HepG2 (cell line): ENCODE data around the gene UST.

Source experiments
- BRCA1 ChIP-seq: sonication (generic); formaldehyde crosslinking; IDR thresholded peaks from 2 replicates; pipeline ENCODE4 v1.4.0; 2020; ENCODE audit warnings: missing genetic modification reagents
- ELF1 ChIP-seq: sonication (generic); formaldehyde crosslinking; IDR thresholded peaks from 2 replicates; pipeline ENCODE4 v1.4.0; 2020; ENCODE audit warnings: missing genetic modification reagents
- NBN ChIP-seq: fragments of 450-650 bp; conservative IDR thresholded peaks from 2 replicates; pipeline ENCODE4 v1.6.1; 2017
- SOX5 ChIP-seq: IDR thresholded peaks from 2 replicates; pipeline ENCODE4 v1.6.1; 2016; ENCODE audit warnings: borderline replicate concordance
- SP2 ChIP-seq: sonication (generic); formaldehyde crosslinking; IDR thresholded peaks from 2 replicates; pipeline ENCODE4 v1.5.1; 2020; ENCODE audit warnings: mild to moderate bottlenecking, missing genetic modification reagents
- SPEN ChIP-seq: sonication (generic); formaldehyde crosslinking; IDR thresholded peaks from 2 replicates; pipeline ENCODE4 v1.5.1; 2020; ENCODE audit warnings: low read depth, mild to moderate bottlenecking, missing genetic modification reagents
- TAF15 ChIP-seq: fragments of 200-400 bp; formaldehyde crosslinking; IDR thresholded peaks from one replicate; pipeline ENCODE4 v1.6.1; 2018; ENCODE audit warnings: mild to moderate bottlenecking, low read depth, low read length; ENCODE audit not compliant: poor library complexity, severe bottlenecking
- ZC3H4 ChIP-seq: sonication (generic); formaldehyde crosslinking; IDR thresholded peaks from 2 replicates; pipeline ENCODE4 v1.4.0; 2020; ENCODE audit warnings: missing genetic modification reagents, borderline replicate concordance
- ZNF232 ChIP-seq: sonication (generic); formaldehyde crosslinking; IDR thresholded peaks from 2 replicates; pipeline ENCODE4 v1.4.0; 2020; ENCODE audit warnings: missing genetic modification reagents, borderline replicate concordance
- TF ChIP-seq, protein P1 (sequence below): sonication (generic); formaldehyde crosslinking; IDR thresholded peaks from 2 replicates; pipeline ENCODE4 v1.4.0; 2020; ENCODE audit warnings: missing genetic modification reagents
- TF ChIP-seq, protein P2 (sequence below): IDR thresholded peaks from 2 replicates; pipeline ENCODE4 v1.6.1; 2012; ENCODE audit warnings: low read length, improper control_type of control experiment

DNA sequence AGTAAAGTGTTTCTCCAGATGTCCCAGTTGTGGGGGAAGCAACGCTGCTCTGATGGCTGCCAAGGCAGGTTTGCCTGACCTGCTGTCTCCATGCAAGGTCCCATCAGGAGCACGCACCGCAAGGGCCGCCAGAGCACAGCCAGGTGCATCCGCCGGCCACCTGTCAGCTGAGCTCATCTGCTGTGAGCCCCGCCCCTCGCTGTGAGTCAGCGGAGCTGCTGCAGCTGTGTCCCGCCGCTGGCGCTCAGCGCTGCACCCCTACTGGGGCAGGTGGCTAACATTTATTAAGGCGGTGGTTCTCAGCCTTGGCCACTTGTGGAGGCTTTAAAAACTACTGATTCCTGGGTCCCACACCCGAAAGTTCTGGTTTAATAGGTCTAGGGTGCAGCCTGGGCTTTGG is 225.7 kb downstream of the UST start:
- TF ChIP-seq BRCA1 (CRISPR knock-in tag) (no peak), ELF1 (CRISPR knock-in tag) (no peak), SOX5 (CRISPR knock-in tag) (no peak), SP2 (CRISPR knock-in tag) (no peak), ZC3H4 (CRISPR knock-in tag) (no peak), SPEN (CRISPR knock-in tag) (no peak), TAF15 (no peak), ZNF232 (CRISPR knock-in tag) (no peak), NBN (no peak)
- TF ChIP-seq, protein P1, sequence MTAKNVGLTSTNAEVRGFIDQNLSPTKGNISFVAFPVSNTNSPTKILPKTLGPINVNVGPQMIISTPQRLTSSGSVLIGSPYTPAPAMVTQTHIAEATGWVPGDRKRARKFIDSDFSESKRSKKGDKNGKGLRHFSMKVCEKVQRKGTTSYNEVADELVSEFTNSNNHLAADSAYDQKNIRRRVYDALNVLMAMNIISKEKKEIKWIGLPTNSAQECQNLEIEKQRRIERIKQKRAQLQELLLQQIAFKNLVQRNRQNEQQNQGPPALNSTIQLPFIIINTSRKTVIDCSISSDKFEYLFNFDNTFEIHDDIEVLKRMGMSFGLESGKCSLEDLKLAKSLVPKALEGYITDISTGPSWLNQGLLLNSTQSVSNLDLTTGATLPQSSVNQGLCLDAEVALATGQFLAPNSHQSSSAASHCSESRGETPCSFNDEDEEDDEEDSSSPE (CRISPR knock-in tag): no peak
- TF ChIP-seq, protein P2, sequence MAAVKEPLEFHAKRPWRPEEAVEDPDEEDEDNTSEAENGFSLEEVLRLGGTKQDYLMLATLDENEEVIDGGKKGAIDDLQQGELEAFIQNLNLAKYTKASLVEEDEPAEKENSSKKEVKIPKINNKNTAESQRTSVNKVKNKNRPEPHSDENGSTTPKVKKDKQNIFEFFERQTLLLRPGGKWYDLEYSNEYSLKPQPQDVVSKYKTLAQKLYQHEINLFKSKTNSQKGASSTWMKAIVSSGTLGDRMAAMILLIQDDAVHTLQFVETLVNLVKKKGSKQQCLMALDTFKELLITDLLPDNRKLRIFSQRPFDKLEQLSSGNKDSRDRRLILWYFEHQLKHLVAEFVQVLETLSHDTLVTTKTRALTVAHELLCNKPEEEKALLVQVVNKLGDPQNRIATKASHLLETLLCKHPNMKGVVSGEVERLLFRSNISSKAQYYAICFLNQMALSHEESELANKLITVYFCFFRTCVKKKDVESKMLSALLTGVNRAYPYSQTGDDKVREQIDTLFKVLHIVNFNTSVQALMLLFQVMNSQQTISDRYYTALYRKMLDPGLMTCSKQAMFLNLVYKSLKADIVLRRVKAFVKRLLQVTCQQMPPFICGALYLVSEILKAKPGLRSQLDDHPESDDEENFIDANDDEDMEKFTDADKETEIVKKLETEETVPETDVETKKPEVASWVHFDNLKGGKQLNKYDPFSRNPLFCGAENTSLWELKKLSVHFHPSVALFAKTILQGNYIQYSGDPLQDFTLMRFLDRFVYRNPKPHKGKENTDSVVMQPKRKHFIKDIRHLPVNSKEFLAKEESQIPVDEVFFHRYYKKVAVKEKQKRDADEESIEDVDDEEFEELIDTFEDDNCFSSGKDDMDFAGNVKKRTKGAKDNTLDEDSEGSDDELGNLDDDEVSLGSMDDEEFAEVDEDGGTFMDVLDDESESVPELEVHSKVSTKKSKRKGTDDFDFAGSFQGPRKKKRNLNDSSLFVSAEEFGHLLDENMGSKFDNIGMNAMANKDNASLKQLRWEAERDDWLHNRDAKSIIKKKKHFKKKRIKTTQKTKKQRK: no peak
